ENCODE results near the gene PRR20A.

GRCh38 chr13:57138988-57139387 lies 1.7 kb upstream of the PRR20A start:
- TF ChIP-seq POLR2A (IDR thresholded peaks at IDR 0.05) (no peak), CTCF (IDR thresholded peaks at IDR 0.05) (no peak)
